IMR-90 (cell line): Measurements from ENCODE around the gene ITIH5. TPM values are rescaled to one million over a fixed set of nuclear protein-coding genes. Genes with fewer than 3 reads are reported as not detected.

Source experiments
- ATAC-seq: fragments of 200-7000 bp; cut with Tn5 transposase; 2 replicates; pipeline ENCODE4 v1.9.1; 2020; ENCODE audit warnings: low read depth, mild to moderate bottlenecking, moderate library complexity
- BruUV-seq: library from RNA; stranded (reverse); fragments of 400-500 nt; replicated peaks from 2 replicates; lab custom pipeline; 2021; lab: Mats Ljungman, UMichigan
- CTCF ChIA-PET: fragments of 300-600 bp; formaldehyde crosslinking; extraction: SDS; loops from one replicate; lab custom pipeline; 2021; ENCODE audit warnings: antibody characterized with exemption; lab: Yijun Ruan, JAX
- POLR2A ChIA-PET: fragments of 300-600 bp; sonication (Branson Sonifier 250); formaldehyde crosslinking; loops from one replicate; lab custom pipeline; 2022; ENCODE audit warnings: antibody characterized with exemption; ENCODE audit not compliant: unreplicated experiment; lab: Charles Lee
- DNase-seq: peaks from one replicate; pipeline ENCODE4 v3.0.0; 2013
- H2AFZ ChIP-seq: replicated peaks from 2 replicates; pipeline ENCODE3; 2013; ENCODE audit warnings: low read length, mild to moderate bottlenecking; ENCODE audit not compliant: poor library complexity
- H2AK5ac ChIP-seq: 2 replicates; pipeline ENCODE4 v1.6.1; 2013; ENCODE audit warnings: low read depth, low read length, inconsistent platforms
- H2AK9ac ChIP-seq: replicated peaks from 2 replicates; pipeline ENCODE3; 2013; ENCODE audit warnings: mild to moderate bottlenecking, low read depth, low read length, moderate library complexity; ENCODE audit not compliant: poor library complexity
- H2BK120ac ChIP-seq: 2 replicates; pipeline ENCODE4 v1.6.1; 2013; ENCODE audit warnings: low read depth, low read length, inconsistent platforms
- H2BK15ac ChIP-seq: 3 replicates; pipeline ENCODE4 v1.6.1; 2013; ENCODE audit warnings: low read depth, low read length, inconsistent platforms
- H2BK20ac ChIP-seq: 2 replicates; pipeline ENCODE4 v1.6.1; 2013; ENCODE audit warnings: low read depth, mild to moderate bottlenecking, inconsistent platforms, low read length, moderate library complexity
- H2BK5ac ChIP-seq: 2 replicates; pipeline ENCODE4 v1.6.1; 2013; ENCODE audit warnings: mild to moderate bottlenecking, low read depth, low read length, inconsistent platforms; ENCODE audit not compliant: poor library complexity, severe bottlenecking
- H3K14ac ChIP-seq: replicated peaks from 2 replicates; pipeline ENCODE4 v1.6.1; 2013; ENCODE audit warnings: low read depth, low read length, inconsistent platforms
- H3K18ac ChIP-seq: 2 replicates; pipeline ENCODE4 v1.6.1; 2013; ENCODE audit warnings: low read depth, low read length, control low read depth
- H3K23ac ChIP-seq: 2 replicates; pipeline ENCODE4 v1.6.1; 2013; ENCODE audit warnings: low read depth, low read length, inconsistent platforms
- H3K27ac ChIP-seq: 2 replicates; pipeline ENCODE4 v1.5.1; 2013; ENCODE audit warnings: mild to moderate bottlenecking, control low read depth, low read length; ENCODE audit not compliant: insufficient read depth
- H3K27me3 ChIP-seq: 2 replicates; pipeline ENCODE4 v1.6.1; 2013; ENCODE audit warnings: low read length; ENCODE audit not compliant: control insufficient read depth, insufficient read depth
- H3K36me3 ChIP-seq: 2 replicates; pipeline ENCODE4 v1.6.1; 2013; ENCODE audit warnings: low read length, mixed read lengths; ENCODE audit not compliant: control insufficient read depth, insufficient read depth
- H3K4ac ChIP-seq: 2 replicates; pipeline ENCODE4 v1.6.1; 2013; ENCODE audit warnings: low read depth, low read length, inconsistent platforms
- H3K4me1 ChIP-seq: 2 replicates; pipeline ENCODE4 v1.6.1; 2013; ENCODE audit warnings: low read length, mixed read lengths; ENCODE audit not compliant: control insufficient read depth, insufficient read depth
- H3K4me2 ChIP-seq: 2 replicates; pipeline ENCODE4 v1.6.1; 2013; ENCODE audit warnings: low read depth, mild to moderate bottlenecking, control low read depth, low read length, moderate library complexity
- H3K4me3 ChIP-seq: 2 replicates; pipeline ENCODE4 v1.5.1; 2013; ENCODE audit warnings: low read depth, mild to moderate bottlenecking, control low read depth, low read length, moderate library complexity; ENCODE audit not compliant: insufficient read depth
- H3K56ac ChIP-seq: 2 replicates; pipeline ENCODE4 v1.6.1; 2013; ENCODE audit warnings: low read length, inconsistent platforms; ENCODE audit not compliant: insufficient read depth; ENCODE audit errors: extremely low read depth
- H3K79me1 ChIP-seq, 2 experiments: 2 replicates each; pipeline ENCODE4 v1.6.1; 2013; ENCODE audit warnings: low read length in 2 of 2, inconsistent platforms in 1 of 2, low read depth in 1 of 2
- H3K9ac ChIP-seq: 2 replicates; pipeline ENCODE4 v1.6.1; 2013; ENCODE audit warnings: low read depth, low read length, control low read depth
- H3K9me1 ChIP-seq: 2 replicates; pipeline ENCODE4 v1.6.1; 2013; ENCODE audit warnings: low read length, inconsistent platforms; ENCODE audit not compliant: insufficient read depth
- H3K9me3 ChIP-seq: 2 replicates; pipeline ENCODE4 v1.6.1; 2013; ENCODE audit warnings: low read length; ENCODE audit not compliant: control insufficient read depth, insufficient read depth
- H4K20me1 ChIP-seq: 2 replicates; pipeline ENCODE4 v1.6.1; 2013; ENCODE audit warnings: low read length, inconsistent platforms; ENCODE audit not compliant: insufficient read depth
- H4K5ac ChIP-seq: 2 replicates; pipeline ENCODE4 v1.6.1; 2013; ENCODE audit warnings: mild to moderate bottlenecking, low read depth, low read length, control low read depth
- H4K8ac ChIP-seq, 2 experiments: 2 replicates each; pipeline ENCODE4 v1.6.1; 2013; ENCODE audit warnings: low read depth in 2 of 2, low read length in 2 of 2, control low read depth in 1 of 2, inconsistent platforms in 1 of 2
- H4K91ac ChIP-seq: 2 replicates; pipeline ENCODE4 v1.6.1; 2013; ENCODE audit warnings: low read depth, low read length, inconsistent platforms; ENCODE audit not compliant: insufficient read depth
- BHLHE40 ChIP-seq: fragments of 150-350 bp; IDR thresholded peaks from 2 replicates; pipeline ENCODE4 v1.6.1; 2016; ENCODE audit warnings: mild to moderate bottlenecking, low read depth, low read length
- CEBPB ChIP-seq: IDR thresholded peaks from 2 replicates; pipeline ENCODE4 v1.6.1; 2012; ENCODE audit warnings: low read depth, low read length, improper control_type of control experiment
- CHD1 ChIP-seq: IDR thresholded peaks from 2 replicates; pipeline ENCODE4 v1.6.1; 2012; ENCODE audit warnings: low read depth, low read length, improper control_type of control experiment
- FOS ChIP-seq: fragments of 150-350 bp; IDR thresholded peaks from 2 replicates; pipeline ENCODE4 v1.6.1; 2016; ENCODE audit warnings: low read depth, low read length
- MAFK ChIP-seq: IDR thresholded peaks from 2 replicates; pipeline ENCODE4 v1.6.1; 2012; ENCODE audit warnings: low read depth, low read length, improper control_type of control experiment
- MAZ ChIP-seq: IDR thresholded peaks from 2 replicates; pipeline ENCODE4 v1.6.1; 2012; ENCODE audit warnings: low read depth, mild to moderate bottlenecking, low read length, improper control_type of control experiment, moderate library complexity, borderline replicate concordance
- MXI1 ChIP-seq: IDR thresholded peaks from 2 replicates; pipeline ENCODE4 v1.6.1; 2012; ENCODE audit warnings: low read depth, mild to moderate bottlenecking, low read length, moderate library complexity, borderline replicate concordance
- NFE2L2 ChIP-seq: fragments of 150-350 bp; IDR thresholded peaks from 2 replicates; pipeline ENCODE4 v1.6.1; 2016; ENCODE audit warnings: low read depth, mild to moderate bottlenecking, low read length
- POLR2A ChIP-seq: IDR thresholded peaks from 2 replicates; pipeline ENCODE4 v1.6.1; 2012; ENCODE audit warnings: mild to moderate bottlenecking, low read depth, low read length
- RAD21 ChIP-seq: IDR thresholded peaks from 2 replicates; pipeline ENCODE4 v1.6.1; 2012; ENCODE audit warnings: low read length, improper control_type of control experiment
- RCOR1 ChIP-seq: IDR thresholded peaks from 2 replicates; pipeline ENCODE4 v1.6.1; 2012; ENCODE audit warnings: mild to moderate bottlenecking, low read length, improper control_type of control experiment; ENCODE audit not compliant: insufficient replicate concordance
- RFX5 ChIP-seq: IDR thresholded peaks from 2 replicates; pipeline ENCODE4 v1.8.0; 2012; ENCODE audit warnings: low read depth, mild to moderate bottlenecking, low read length, moderate library complexity
- SMC3 ChIP-seq: fragments of 150-350 bp; IDR thresholded peaks from 2 replicates; pipeline ENCODE4 v1.6.1; 2016; ENCODE audit warnings: low read depth, mild to moderate bottlenecking, antibody characterized with exemption, low read length, moderate library complexity
- WGBS, 2 experiments: methylation state at CpG; one replicate each; pipeline versions ENCODE4 v1.1.5 to v1.1.7; 2013; ENCODE audit warnings: missing lambda C conversion rate in 2 of 2; ENCODE audit not compliant: insufficient read length in 1 of 2; ENCODE audit errors: extremely low coverage in 2 of 2; 5-methylcytosine and 5-hydroxymethylcytosine counted together
- dilution Hi-C: fragments of 300-500 bp; cut with HindIII; formaldehyde crosslinking; loops from one replicate; pipeline ENCODE4 v1.14.3; 2018; ENCODE audit warnings: low sequenced_read_pairs; ENCODE audit not compliant: unreplicated experiment
- in situ Hi-C: fragments of 300-500 bp; cut with MboI; formaldehyde crosslinking; loops from 3 replicates; pipeline ENCODE4 v1.14.3; 2019; ENCODE audit warnings: low sequenced_read_pairs, inconsistent platforms, mixed read lengths
- intact Hi-C: fragments of 100-400 bp; cut with micrococcal nuclease; formaldehyde crosslinking; loops from 2 replicates; pipeline ENCODE4 v1.10.0; 2022
- polyA plus RNA-seq, 3 experiments: library from polyadenylated mRNA; depleted of rRNA; stranded (reverse); fragments of >200 nt; gene quantifications; 2 replicates each; pipeline ENCODE4 v1.2.3, GENCODE V29; 2012; ENCODE audit warnings: low replicate concordance in 1 of 3
- total RNA-seq: library from RNA; depleted of rRNA; stranded (reverse); fragments of >200 nt; gene quantifications from 2 replicates; pipeline ENCODE4 v1.2.3, GENCODE V29; 2012
- TF ChIP-seq, protein P1 (sequence below): conservative IDR thresholded peaks from 2 replicates; pipeline ENCODE4 v1.5.1; 2012; ENCODE audit warnings: mild to moderate bottlenecking, low read depth, low read length, improper control_type of control experiment
- TF ChIP-seq, protein P2 (sequence below): fragments of 150-350 bp; IDR thresholded peaks from 2 replicates; pipeline ENCODE4 v1.6.1; 2016; ENCODE audit warnings: low read depth, mild to moderate bottlenecking, low read length, moderate library complexity, borderline replicate concordance
- TF ChIP-seq, protein P3 (sequence below): fragments of 150-350 bp; IDR thresholded peaks from 2 replicates; pipeline ENCODE4 v1.6.1; 2017; ENCODE audit warnings: mild to moderate bottlenecking, antibody characterized with exemption, low read length, low read depth

Gene ITIH5
- total and polyA plus RNA-seq, 2 of the 4 experiments (the other 2 are of a cell fraction): under 0.01 to 0.07 TPM

DNA sequence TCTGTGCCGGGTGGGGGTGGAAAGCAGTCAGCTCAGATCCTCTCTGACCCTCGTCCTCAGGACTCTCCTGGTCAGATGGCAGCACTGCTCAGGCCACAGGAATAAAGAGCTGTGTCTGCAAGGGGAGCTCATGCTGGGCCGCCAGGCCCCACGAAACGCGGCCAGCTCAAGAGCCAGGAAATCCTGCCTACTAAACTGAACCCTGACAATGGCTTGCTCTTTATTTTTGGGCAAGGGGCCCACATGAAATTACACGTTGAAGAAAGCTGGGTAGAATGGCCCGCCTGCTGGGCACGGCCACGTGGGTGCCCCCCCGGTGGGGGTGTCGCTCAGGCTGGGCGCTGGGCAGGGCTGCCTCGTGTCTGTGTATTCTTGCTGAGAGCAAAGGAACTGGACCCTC, 103.0 kb downstream of the ITIH5 start:
- Histone ChIP-seq H3K14ac (no peak overlapping the region), H2BK20ac (no peak overlapping the region), H3K9me3 (peaks cover 2% of the 10 kb centered on the region; the same call in 1 of the 2 replicates), H3K23ac (no peak overlapping the region), H3K36me3 (no peaks in the 10 kb centered on the region), H3K9ac (no peak overlapping the region), H2AK9ac (no peak overlapping the region), H3K18ac (no peak overlapping the region; the same call in 1 of the 2 replicates), H3K9me1 (no peaks in the 10 kb centered on the region), H4K5ac (no peak overlapping the region; the same call in 1 of the 2 replicates), H2AK5ac (no peak overlapping the region), H4K20me1 (no peaks in the 10 kb centered on the region), H3K56ac (no peak overlapping the region), H3K27ac (peak overlapping the region; percentile 69; the same call in 1 of the 2 replicates), H2BK5ac (no peak overlapping the region), H3K4me2 (no peak overlapping the region; the same call in 1 of the 2 replicates), H3K79me1 (no peaks in the 10 kb centered on the region), H4K91ac (no peak overlapping the region), H3K4me3 (no peak overlapping the region), H3K4ac (no peak overlapping the region; the same call in 1 of the 2 replicates), H4K8ac (no peak overlapping the region), H3K4me1 (peaks cover 10% of the 10 kb centered on the region; the same call in 1 of the 2 replicates), H2AFZ (no peak overlapping the region), H3K27me3 (no peaks in the 10 kb centered on the region; the same call in 1 of the 2 replicates), H2BK120ac (0 out of 2 replicates have a peak overlapping the region, but pooled peaks have one; percentile 40), H2BK15ac (no peak overlapping the region)
- ChIA-PET POLR2A (no interaction called here), CTCF (no interaction called here)
- no peak for DNase-seq
- TF ChIP-seq RAD21: no peak
- no peak for TF ChIP-seq MAFK
- TF ChIP-seq, protein P1, sequence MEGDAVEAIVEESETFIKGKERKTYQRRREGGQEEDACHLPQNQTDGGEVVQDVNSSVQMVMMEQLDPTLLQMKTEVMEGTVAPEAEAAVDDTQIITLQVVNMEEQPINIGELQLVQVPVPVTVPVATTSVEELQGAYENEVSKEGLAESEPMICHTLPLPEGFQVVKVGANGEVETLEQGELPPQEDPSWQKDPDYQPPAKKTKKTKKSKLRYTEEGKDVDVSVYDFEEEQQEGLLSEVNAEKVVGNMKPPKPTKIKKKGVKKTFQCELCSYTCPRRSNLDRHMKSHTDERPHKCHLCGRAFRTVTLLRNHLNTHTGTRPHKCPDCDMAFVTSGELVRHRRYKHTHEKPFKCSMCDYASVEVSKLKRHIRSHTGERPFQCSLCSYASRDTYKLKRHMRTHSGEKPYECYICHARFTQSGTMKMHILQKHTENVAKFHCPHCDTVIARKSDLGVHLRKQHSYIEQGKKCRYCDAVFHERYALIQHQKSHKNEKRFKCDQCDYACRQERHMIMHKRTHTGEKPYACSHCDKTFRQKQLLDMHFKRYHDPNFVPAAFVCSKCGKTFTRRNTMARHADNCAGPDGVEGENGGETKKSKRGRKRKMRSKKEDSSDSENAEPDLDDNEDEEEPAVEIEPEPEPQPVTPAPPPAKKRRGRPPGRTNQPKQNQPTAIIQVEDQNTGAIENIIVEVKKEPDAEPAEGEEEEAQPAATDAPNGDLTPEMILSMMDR: no peak
- TF ChIP-seq POLR2A: no peak
- no peak for TF ChIP-seq CEBPB
- TF ChIP-seq MAZ: no peak
- TF ChIP-seq MXI1: no peak
- TF ChIP-seq, protein P2, sequence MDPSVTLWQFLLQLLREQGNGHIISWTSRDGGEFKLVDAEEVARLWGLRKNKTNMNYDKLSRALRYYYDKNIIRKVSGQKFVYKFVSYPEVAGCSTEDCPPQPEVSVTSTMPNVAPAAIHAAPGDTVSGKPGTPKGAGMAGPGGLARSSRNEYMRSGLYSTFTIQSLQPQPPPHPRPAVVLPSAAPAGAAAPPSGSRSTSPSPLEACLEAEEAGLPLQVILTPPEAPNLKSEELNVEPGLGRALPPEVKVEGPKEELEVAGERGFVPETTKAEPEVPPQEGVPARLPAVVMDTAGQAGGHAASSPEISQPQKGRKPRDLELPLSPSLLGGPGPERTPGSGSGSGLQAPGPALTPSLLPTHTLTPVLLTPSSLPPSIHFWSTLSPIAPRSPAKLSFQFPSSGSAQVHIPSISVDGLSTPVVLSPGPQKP: no peak
- no peak for TF ChIP-seq RCOR1
- no peak for TF ChIP-seq SMC3
- no peak for TF ChIP-seq NFE2L2
- TF ChIP-seq, protein P3, sequence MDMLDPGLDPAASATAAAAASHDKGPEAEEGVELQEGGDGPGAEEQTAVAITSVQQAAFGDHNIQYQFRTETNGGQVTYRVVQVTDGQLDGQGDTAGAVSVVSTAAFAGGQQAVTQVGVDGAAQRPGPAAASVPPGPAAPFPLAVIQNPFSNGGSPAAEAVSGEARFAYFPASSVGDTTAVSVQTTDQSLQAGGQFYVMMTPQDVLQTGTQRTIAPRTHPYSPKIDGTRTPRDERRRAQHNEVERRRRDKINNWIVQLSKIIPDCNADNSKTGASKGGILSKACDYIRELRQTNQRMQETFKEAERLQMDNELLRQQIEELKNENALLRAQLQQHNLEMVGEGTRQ: no peak
- TF ChIP-seq RFX5: no peak
- no peak for TF ChIP-seq CHD1
- TF ChIP-seq BHLHE40: no peak
- no peak for TF ChIP-seq FOS
- no peak for ATAC-seq
- in situ Hi-C loops: no loop called here
- dilution Hi-C loops: no loop called here
- intact Hi-C loops: no loop called here
- 47% methylated on average over 2 of the region's 14 CpGs; no CpG with 5 or more reads in 1 of the 2 experiments for WGBS, 2 experiments
- BruUV-seq: no TSS peak
